Naive thymus-derived CD4-positive, alpha-beta T cell (primary cell): ENCODE measurements around the gene GRIK2. TPM values are rescaled to one million over a fixed set of nuclear protein-coding genes. Genes with fewer than 3 reads are reported as not detected.

Source experiments
- ATAC-seq: fragments of 150-1000 bp; cut with Tn5 transposase; 2 replicates; pipeline ENCODE4 v1.10.0; 2021; ENCODE audit warnings: mild to moderate bottlenecking, moderate library complexity
- CTCF ChIA-PET: fragments of 350-600 bp; sonication (Branson Sonifier 250); formaldehyde crosslinking; loops from one replicate; lab custom pipeline; 2021; ENCODE audit warnings: antibody characterized with exemption; lab: Charles Lee
- POLR2A ChIA-PET: fragments of 350-600 bp; sonication (Branson Sonifier 250); formaldehyde crosslinking; loops from one replicate; lab custom pipeline; 2021; ENCODE audit warnings: antibody characterized with exemption, inconsistent platforms; lab: Charles Lee
- DNase-seq, 9 donors: peaks; one replicate each; pipeline versions ENCODE4 v3.0.0 to v3.0.0-alpha.2; 2020 to 2022; ENCODE audit warnings: mixed read lengths in 1 of 9
- H3K27ac ChIP-seq: one replicate; pipeline ENCODE4 v1.7.0; 2013; ENCODE audit warnings: mild to moderate bottlenecking, low read depth, low read length, moderate library complexity
- H3K27me3 ChIP-seq, 2 donors: one replicate each; pipeline ENCODE4 v1.7.0; 2013; ENCODE audit warnings: low read length in 2 of 2, mild to moderate bottlenecking in 2 of 2, moderate library complexity in 2 of 2; ENCODE audit not compliant: control insufficient read depth in 2 of 2, insufficient read depth in 2 of 2
- H3K36me3 ChIP-seq, 3 experiments: 1 replicate in 2 of 3; 2 replicates in 1 of 3; pipeline ENCODE4 v1.7.0; 2013; ENCODE audit warnings: low read length in 3 of 3, mild to moderate bottlenecking in 3 of 3, moderate library complexity in 1 of 3; ENCODE audit not compliant: insufficient read depth in 3 of 3, control insufficient read depth in 2 of 3
- H3K4me1 ChIP-seq, 2 donors: one replicate each; pipeline ENCODE4 v1.7.0; 2013; ENCODE audit warnings: low read length in 2 of 2, mild to moderate bottlenecking in 2 of 2, moderate library complexity in 1 of 2; ENCODE audit not compliant: control insufficient read depth in 2 of 2, insufficient read depth in 2 of 2
- H3K4me3 ChIP-seq: 2 replicates; pipeline ENCODE4 v1.7.0; 2013; ENCODE audit warnings: mild to moderate bottlenecking, low read length
- H3K9me3 ChIP-seq, 3 experiments: 1 replicate in 2 of 3; 2 replicates in 1 of 3; pipeline ENCODE4 v1.7.0; 2013; ENCODE audit warnings: low read length in 3 of 3; ENCODE audit not compliant: control insufficient read depth in 2 of 3
- H3K27ac Mint-ChIP-seq, 9 donors: one replicate each; pipeline ENCODE4 v1.8.0; 2020 to 2022; ENCODE audit warnings: mixed read lengths in 9 of 9, mild to moderate bottlenecking in 8 of 9, moderate library complexity in 5 of 9, inconsistent platforms in 2 of 9
- H3K27me3 Mint-ChIP-seq, 5 donors: one replicate each; pipeline ENCODE4 v1.8.0; 2021 to 2022; ENCODE audit warnings: mixed read lengths in 5 of 5, mild to moderate bottlenecking in 1 of 5
- H3K36me3 Mint-ChIP-seq, 5 donors: one replicate each; pipeline ENCODE4 v1.8.0; 2020 to 2022; ENCODE audit warnings: mixed read lengths in 5 of 5, mild to moderate bottlenecking in 3 of 5, inconsistent platforms in 1 of 5
- H3K4me1 Mint-ChIP-seq, 7 donors: one replicate each; pipeline ENCODE4 v1.8.0; 2020 to 2022; ENCODE audit warnings: mixed read lengths in 7 of 7, mild to moderate bottlenecking in 3 of 7, inconsistent platforms in 1 of 7
- H3K4me3 Mint-ChIP-seq, 10 donors: one replicate each; pipeline ENCODE4 v1.8.0; 2020 to 2022; ENCODE audit warnings: mild to moderate bottlenecking in 10 of 10, mixed read lengths in 10 of 10, moderate library complexity in 6 of 10, inconsistent platforms in 2 of 10
- H3K9me3 Mint-ChIP-seq, 11 donors: one replicate each; pipeline ENCODE4 v1.8.0; 2020 to 2022; ENCODE audit warnings: mixed read lengths in 11 of 11, mild to moderate bottlenecking in 4 of 11, inconsistent platforms in 1 of 11, moderate library complexity in 1 of 11
- intact Hi-C, 2 donors: fragments of 100-400 bp; cut with micrococcal nuclease; formaldehyde crosslinking; loops; one replicate each; pipeline ENCODE4 v1.15.1; 2023
- polyA plus RNA-seq, 2 donors: library from polyadenylated mRNA; unstranded; fragments of 300-500 nt; fragmentation: Illumina TruSeq; gene quantifications; one replicate each; pipeline ENCODE4 v1.2.3, GENCODE V29; 2021
- total RNA-seq, 6 experiments: library from RNA in 5 of 6; stranded (reverse) in 5 of 6; gene quantifications; 1 replicate in 5 of 6; 2 replicates in 1 of 6; pipeline ENCODE4 v1.2.3 and lab custom pipeline; 2021 to 2026

The GRIK2 gene
- total and polyA plus RNA-seq, 7 experiments from 2014 or later = 0.16 to 0.22 TPM; not detected in 5

DNA sequence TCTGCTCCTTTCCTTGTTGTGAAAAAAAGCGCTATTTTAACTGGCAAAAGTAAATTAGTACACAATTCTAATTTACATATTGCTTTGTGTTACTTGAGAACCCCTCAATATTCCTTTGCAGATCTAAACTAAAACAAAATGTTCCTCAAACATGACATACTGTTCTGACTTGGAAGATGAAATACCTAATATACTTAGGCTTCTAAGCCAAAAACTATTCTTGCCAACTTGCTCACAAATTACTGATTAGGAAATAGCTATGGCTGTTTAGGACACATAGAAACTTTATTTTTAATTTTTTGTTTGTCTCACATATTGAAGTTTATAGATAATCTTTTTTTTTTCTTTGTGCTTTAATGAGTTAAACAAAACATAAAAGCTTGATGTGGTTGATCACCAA is 542.2 kb downstream of the GRIK2 start:
- DNase-seq = no peak
- Histone ChIP-seq H3K36me3 (no peaks in the 10 kb centered on the region), H3K27me3 (no peaks in the 10 kb centered on the region), H3K4me3 (no peak overlapping the region), H3K27ac (no peak overlapping the region), H3K9me3 (no peaks in the 10 kb centered on the region), H3K4me1 (no peaks in the 10 kb centered on the region)
- H3K9me3 Mint-ChIP-seq = peaks cover 0 to 12% (median 0%) of the 10 kb centered on the region in 11 donors
- ChIA-PET POLR2A (no interaction called here), CTCF (no interaction called here)
- H3K27ac Mint-ChIP-seq = no peak overlapping the region
- no peak overlapping the region for H3K4me3 Mint-ChIP-seq
- no peak for ATAC-seq
- intact Hi-C loops = no loop called here
- no peaks in the 10 kb centered on the region for H3K27me3 Mint-ChIP-seq
- H3K36me3 Mint-ChIP-seq = no peaks in the 10 kb centered on the region
- no peaks in the 10 kb centered on the region for H3K4me1 Mint-ChIP-seq

- Mint-ChIP-seq H3K36me3 (no peaks in the 10 kb centered on the region), H3K4me1 (no peaks in the 10 kb centered on the region), H3K4me3 (no peak overlapping the region), H3K27ac (no peak overlapping the region), H3K27me3 (no peaks in the 10 kb centered on the region), H3K9me3 (peaks cover 0 to 12% (median 0%) of the 10 kb centered on the region in 11 donors)
- Histone ChIP-seq H3K36me3 (no peaks in the 10 kb centered on the region), H3K27ac (no peak overlapping the region), H3K27me3 (no peaks in the 10 kb centered on the region), H3K9me3 (no peaks in the 10 kb centered on the region), H3K4me3 (no peak overlapping the region), H3K4me1 (no peaks in the 10 kb centered on the region)
- CTCF ChIA-PET = no interaction called here
- DNase-seq = no peak
- POLR2A ChIA-PET = no interaction called here
- no peak for ATAC-seq
- intact Hi-C loops = no loop called here
These were observed 543.0 kb downstream of the GRIK2 start for GRCh38 chr6:101936516-101936915.

DNA sequence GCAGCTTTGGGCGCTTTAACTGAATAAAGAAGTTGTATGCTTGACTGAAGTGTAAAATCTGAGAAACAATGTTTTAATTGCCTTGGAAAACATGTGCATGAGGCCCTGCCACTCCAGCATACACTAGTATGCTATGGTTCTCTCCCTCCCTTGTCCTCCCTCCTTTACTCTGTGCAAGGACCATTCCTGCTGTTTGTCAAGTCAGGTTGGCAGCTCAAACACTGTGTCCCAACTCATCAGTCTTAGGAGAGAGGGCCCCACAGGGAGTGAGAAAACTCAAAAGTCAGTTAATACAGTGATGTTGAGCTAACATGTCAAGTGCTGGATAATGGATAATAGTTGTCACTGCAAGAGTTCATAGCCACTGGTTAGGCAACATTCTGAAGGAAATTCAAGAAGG is 543.6 kb downstream of the GRIK2 start:
- DNase-seq (no peak), ATAC-seq (no peak)
- Mint-ChIP-seq H3K4me1 (no peaks in the 10 kb centered on the region), H3K36me3 (no peaks in the 10 kb centered on the region), H3K4me3 (no peak overlapping the region), H3K27ac (no peak overlapping the region), H3K27me3 (no peaks in the 10 kb centered on the region), H3K9me3 (peaks cover 0 to 12% (median under 1%) of the 10 kb centered on the region in 11 donors)
- intact Hi-C loops = no loop called here
- Histone ChIP-seq H3K36me3 (no peaks in the 10 kb centered on the region), H3K27me3 (no peaks in the 10 kb centered on the region), H3K4me1 (no peaks in the 10 kb centered on the region), H3K27ac (no peak overlapping the region), H3K4me3 (no peak overlapping the region), H3K9me3 (no peaks in the 10 kb centered on the region)
- ChIA-PET POLR2A (no interaction called here), CTCF (no interaction called here)

GRCh38 chr6:101940391-101940790 is 546.9 kb downstream of the GRIK2 start:
- no peaks in the 10 kb centered on the region for H3K27me3 Mint-ChIP-seq
- no peaks in the 10 kb centered on the region for H3K4me1 Mint-ChIP-seq
- H3K4me3 ChIP-seq = no peak overlapping the region
- no peak overlapping the region for H3K4me3 Mint-ChIP-seq
- no peak overlapping the region for H3K27ac Mint-ChIP-seq
- no peaks in the 10 kb centered on the region for H3K4me1 ChIP-seq
- no peak overlapping the region for H3K27ac ChIP-seq
- DNase-seq = no peak
- H3K36me3 Mint-ChIP-seq = no peaks in the 10 kb centered on the region
- CTCF ChIA-PET = no interaction called here
- intact Hi-C loops = no loop called here
- H3K9me3 ChIP-seq = no peaks in the 10 kb centered on the region
- POLR2A ChIA-PET = no interaction called here
- ATAC-seq = no peak
- no peaks in the 10 kb centered on the region for H3K36me3 ChIP-seq
- peaks cover 0 to 15% (median 7%) of the 10 kb centered on the region in 11 donors for H3K9me3 Mint-ChIP-seq
- H3K27me3 ChIP-seq = no peaks in the 10 kb centered on the region

DNA sequence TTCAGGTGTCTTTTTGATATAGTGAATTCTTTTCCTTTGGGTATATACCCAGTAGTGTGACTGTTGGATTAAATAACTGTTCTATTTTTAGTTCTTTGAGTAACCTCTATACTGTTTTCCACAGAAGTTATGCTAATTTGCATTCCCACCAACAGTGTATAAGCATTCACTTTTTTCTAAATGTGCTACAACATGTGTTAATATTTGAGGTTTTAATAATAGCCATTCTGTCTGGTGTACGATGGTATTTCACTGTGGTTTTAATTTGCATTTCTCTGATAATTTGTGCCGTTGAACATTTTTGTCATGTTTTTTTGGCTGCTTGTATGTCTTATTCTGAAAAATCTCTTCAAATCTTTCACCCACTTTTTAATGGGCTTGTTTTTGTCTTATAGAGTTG is 563.5 kb downstream of the GRIK2 start:
- Histone ChIP-seq H3K4me1 (no peaks in the 10 kb centered on the region), H3K4me3 (no peak overlapping the region), H3K27ac (no peak overlapping the region), H3K9me3 (no peaks in the 10 kb centered on the region), H3K36me3 (no peaks in the 10 kb centered on the region), H3K27me3 (no peaks in the 10 kb centered on the region)
- ChIA-PET POLR2A (no interaction called here), CTCF (no interaction called here)
- ATAC-seq (no peak), DNase-seq (no peak)
- no peaks in the 10 kb centered on the region for H3K36me3 Mint-ChIP-seq
- no peaks in the 10 kb centered on the region for H3K27me3 Mint-ChIP-seq
- no peaks in the 10 kb centered on the region for H3K4me1 Mint-ChIP-seq
- no peak overlapping the region for H3K4me3 Mint-ChIP-seq
- no peak overlapping the region for H3K27ac Mint-ChIP-seq
- intact Hi-C loops = no loop called here
- peaks cover 0 to 12% (median 4%) of the 10 kb centered on the region in 11 donors for H3K9me3 Mint-ChIP-seq

DNA sequence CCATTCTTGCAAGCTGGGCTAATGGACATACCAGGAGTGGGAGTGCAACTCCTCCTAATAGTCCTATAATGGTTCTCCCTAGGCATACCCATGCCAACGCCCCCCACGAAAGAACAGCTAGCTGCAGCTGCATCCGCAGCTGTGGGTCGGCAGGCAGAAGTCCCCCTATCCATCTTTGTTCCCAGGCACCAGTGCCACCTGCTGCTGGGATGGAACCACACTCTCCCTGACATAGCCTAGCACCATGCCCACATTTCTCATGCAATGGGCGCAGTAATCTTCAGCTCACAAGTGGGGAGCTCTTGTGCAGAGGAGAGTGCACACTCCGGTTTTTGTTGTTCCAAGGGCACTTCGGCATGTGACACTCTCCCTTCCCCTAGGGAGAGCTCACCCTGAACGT is 567.8 kb downstream of the GRIK2 start:
- ATAC-seq = no peak

GRCh38 chr6:101980924-101981323 is 587.4 kb downstream of the GRIK2 start:
- no peak overlapping the region for H3K4me3 Mint-ChIP-seq
- no peak overlapping the region for H3K27ac ChIP-seq
- H3K4me3 ChIP-seq = no peak overlapping the region
- no peaks in the 10 kb centered on the region for H3K4me1 ChIP-seq
- no peak for DNase-seq
- CTCF ChIA-PET = no interaction called here
- H3K36me3 ChIP-seq = no peaks in the 10 kb centered on the region
- ATAC-seq = no peak
- intact Hi-C loops = no loop called here
- H3K9me3 Mint-ChIP-seq = peaks cover 0 to 13% (median 0%) of the 10 kb centered on the region in 11 donors
- POLR2A ChIA-PET = no interaction called here
- H3K36me3 Mint-ChIP-seq = no peaks in the 10 kb centered on the region
- H3K27ac Mint-ChIP-seq = no peak overlapping the region
- H3K9me3 ChIP-seq = no peaks in the 10 kb centered on the region
- no peaks in the 10 kb centered on the region for H3K4me1 Mint-ChIP-seq
- H3K27me3 ChIP-seq = no peaks in the 10 kb centered on the region
- no peaks in the 10 kb centered on the region for H3K27me3 Mint-ChIP-seq

More for the DNA sequence above, 567.8 kb downstream of the GRIK2 start:
- DNase-seq = no peak
- intact Hi-C loops = no loop called here
- no peak overlapping the region for H3K27ac ChIP-seq
- H3K9me3 Mint-ChIP-seq = peaks cover 0 to 15% (median 5%) of the 10 kb centered on the region in 11 donors
- POLR2A ChIA-PET = no interaction called here
- CTCF ChIA-PET = no interaction called here
- H3K4me1 Mint-ChIP-seq = no peaks in the 10 kb centered on the region
- no peaks in the 10 kb centered on the region for H3K27me3 ChIP-seq
- H3K36me3 Mint-ChIP-seq = no peaks in the 10 kb centered on the region
- no peaks in the 10 kb centered on the region for H3K36me3 ChIP-seq
- no peaks in the 10 kb centered on the region for H3K27me3 Mint-ChIP-seq
- H3K4me3 ChIP-seq = no peak overlapping the region
- H3K27ac Mint-ChIP-seq = no peak overlapping the region
- no peak overlapping the region for H3K4me3 Mint-ChIP-seq
- H3K4me1 ChIP-seq = no peaks in the 10 kb centered on the region
- no peaks in the 10 kb centered on the region for H3K9me3 ChIP-seq
